ENCODE measurements around the gene UCP2.

- TF ChIP-seq CTCF (IDR thresholded peaks at IDR 0.05) (no peak), POLR2A (IDR thresholded peaks at IDR 0.05) (no peak)
Observed at GRCh38 chr11:74000307-74001133, 17.9 kb upstream of the UCP2 start.
